Colon (tissue), 2 donors: ENCODE measurements around the gene ANLN.
"Not testable (repeated sequence)": the region's sequence is repeated elsewhere in the genome, so short reads cannot be mapped to it uniquely, and the experiment has no call there.

Experiments used
- FAIRE-seq: peaks from 2 replicates; lab custom pipeline; 2012; peaks lifted over from hg19 to GRCh38; lab: Jason Lieb, UNC
- donor health status: control.
- donor health status: control.

ANLN gene

DNA sequence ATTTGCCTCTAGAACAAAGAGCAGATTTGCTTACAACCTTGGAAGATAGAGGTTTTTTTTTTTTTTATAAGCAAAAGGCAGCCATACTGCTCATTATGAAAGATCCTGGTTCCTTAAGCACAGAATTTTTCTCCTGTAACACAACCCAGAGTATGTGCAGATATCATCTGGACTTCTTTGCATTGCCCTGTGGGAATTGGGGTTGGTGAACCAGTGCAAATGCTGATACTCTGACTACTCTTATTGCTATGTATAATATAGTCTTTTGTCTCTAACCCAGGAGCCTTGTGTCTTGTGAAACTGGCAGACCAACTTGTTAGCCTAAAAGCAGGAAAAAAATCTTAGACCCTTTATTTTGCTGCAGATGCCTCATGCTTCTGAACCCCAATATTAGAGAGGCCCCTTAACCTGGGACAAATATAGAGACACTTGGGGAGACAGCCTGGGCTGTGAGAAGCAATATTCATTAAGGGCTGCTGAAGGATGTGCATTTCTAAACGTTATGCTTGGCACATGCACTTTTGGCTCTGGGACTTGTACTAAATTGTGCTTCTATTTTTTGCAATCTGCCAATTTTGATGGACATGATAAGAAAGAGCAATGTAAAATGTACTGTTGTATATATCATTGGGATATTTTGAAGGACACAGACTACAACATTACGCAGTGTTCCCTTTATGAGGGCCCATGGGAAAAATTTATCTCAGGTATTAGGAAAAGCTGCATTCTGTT, 78.9 kb downstream of the ANLN start:
- FAIRE-seq, result no peak

DNA sequence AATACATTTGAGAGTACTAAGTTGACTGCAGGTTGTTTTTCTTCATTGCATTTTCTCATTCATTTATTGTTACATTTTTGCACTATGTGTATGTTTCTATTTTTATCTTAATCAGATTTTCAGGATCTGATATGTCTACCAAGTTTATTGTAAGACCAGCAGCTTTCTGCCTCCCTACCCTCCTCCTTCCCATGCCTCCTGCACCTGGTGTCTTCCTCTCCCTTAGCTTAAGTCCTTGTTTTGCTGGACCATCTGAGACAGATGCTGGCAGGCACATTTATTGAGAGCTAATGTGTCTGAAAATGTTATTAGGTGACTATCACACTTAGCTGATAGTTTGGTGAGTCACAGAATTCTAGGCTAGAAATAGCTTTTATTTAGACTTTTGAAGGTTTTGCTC, 79.6 kb downstream of the ANLN start:
- FAIRE-seq, result no peak

DNA sequence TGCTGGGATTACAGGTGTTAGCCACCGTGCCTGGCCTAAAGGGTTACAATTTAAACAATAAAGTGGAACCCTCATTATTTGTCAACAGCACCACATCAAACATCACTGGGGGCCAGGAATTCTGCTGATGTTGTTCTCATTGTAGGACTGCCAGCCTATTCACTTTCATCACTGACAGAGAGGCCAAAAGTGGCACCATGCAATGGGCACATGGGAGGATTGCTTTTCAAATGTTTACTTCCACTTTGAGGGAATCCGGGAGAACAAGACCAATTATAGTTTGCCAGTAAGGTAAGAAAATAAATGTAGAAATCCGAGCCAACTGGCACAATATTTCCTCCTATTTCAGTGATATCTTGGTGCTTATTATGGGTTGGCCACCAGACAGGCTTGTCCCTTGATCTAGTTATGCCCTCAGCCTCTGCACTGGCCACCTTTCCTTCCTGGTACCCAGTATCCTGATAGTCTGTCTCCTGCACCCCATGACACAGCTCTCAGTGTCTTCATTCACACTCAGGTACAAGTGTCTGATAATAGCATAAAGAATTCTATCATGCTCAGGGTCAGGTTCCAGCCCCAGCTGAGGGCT, 82.6 kb downstream of the ANLN start:
- no peak for FAIRE-seq

DNA sequence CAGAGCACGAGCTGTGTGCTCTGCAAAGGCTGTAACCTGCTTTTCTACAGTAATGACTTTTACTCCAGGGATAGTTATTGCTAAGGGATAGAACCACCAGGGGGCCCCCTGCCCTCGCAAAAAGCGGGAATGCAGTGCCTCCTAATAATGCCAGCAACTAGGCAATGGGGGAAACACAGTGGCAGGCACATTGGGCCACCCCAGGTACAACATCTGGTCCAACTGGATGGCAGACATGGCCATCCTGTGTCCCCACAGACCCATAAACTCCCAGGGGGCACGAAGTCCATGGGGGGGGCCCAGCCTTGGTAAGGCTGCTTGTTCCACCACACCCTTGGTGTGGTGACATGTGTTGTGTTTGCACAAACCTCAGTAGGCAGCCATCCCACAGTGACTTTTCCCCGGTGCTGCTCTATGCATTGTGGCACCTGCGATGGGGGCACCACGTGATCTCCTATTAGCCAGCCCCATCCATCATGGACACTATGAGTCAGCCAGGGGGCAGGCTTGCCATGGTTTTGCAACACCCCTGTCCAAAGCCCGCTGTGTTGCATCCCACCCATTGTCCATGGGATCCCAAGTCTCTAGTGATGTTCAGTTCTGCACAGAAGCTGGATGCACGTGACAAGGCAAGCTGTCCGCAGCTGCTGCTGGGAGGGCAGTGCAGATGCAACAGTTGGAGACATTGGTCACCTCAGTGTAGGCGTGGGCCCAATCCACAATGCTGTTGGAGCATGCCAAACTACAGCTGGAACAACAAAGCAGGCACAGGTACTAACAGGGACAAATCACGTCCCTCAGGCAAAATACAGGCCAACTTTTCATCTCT, 84.0 kb downstream of the ANLN start:
- FAIRE-seq, result no peak

DNA sequence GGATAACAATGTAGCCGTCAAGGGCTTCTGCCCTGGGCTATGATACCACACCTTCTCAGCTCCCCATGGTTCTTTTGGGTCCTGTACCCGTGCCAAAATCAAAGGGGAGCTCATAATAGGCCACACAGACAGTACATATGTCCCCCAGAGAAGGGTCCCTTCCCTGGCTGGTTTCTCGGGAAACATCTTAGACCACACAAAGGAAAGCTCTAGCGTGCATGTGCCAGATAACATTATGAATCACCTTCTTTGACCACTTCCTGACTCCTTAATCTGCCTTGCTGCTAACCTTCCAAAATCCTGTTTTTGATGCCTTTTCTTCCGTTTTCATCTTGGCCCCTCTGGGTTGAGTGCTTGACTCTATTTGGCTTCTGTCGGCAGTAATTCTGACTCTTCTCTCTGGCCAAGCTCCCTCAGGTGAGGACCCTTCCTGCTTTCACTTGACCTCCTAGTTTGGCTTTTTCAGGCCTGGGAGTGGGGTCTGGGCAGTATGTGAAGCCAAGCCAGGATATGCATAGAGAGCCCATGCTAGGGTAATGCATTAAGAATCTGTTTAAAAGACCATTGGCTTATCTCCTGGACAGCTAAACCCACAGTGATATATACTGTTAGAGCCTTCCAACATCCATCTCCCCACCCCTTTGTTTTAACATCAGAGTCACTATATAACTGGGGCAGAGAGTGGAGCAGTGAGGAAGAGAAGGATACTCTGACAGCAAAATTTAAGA, 84.8 kb downstream of the ANLN start:
- FAIRE-seq, result no peak

DNA sequence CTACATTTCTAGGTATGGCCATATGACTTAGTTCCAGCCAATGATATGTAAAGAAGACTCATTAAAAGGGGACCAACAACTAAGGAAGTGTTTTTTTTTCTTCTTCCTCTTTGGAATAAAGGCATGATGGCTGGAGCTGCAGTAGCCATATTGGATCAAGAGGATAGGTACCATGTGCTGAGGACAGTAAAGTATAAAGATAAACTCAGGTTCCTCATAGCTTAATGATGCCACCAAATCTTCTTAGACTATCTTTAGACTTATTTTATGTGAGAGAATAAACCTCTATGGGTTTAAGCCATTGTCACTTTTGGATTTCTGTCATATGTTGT, 85.3 kb downstream of the ANLN start:
- no peak for FAIRE-seq

DNA sequence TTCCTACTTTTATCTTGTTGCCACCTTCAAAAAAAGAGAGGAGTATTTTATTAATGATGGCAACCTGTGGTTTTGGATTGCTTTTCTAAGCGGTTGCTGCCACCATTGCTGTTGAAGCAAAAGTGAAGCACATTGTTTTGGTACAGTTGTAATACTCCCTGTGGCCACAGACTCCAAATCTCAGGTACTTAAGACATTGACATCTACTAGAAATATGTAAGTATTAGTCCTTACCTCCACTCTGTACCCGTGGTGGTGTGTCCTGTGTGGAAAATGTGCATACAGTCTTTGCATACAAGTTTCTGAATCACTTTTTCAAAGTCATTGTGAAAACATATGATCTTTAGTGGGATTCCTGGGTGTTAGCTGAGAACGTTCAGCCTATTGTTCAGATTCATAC, 85.7 kb downstream of the ANLN start:
- FAIRE-seq, result no peak

DNA sequence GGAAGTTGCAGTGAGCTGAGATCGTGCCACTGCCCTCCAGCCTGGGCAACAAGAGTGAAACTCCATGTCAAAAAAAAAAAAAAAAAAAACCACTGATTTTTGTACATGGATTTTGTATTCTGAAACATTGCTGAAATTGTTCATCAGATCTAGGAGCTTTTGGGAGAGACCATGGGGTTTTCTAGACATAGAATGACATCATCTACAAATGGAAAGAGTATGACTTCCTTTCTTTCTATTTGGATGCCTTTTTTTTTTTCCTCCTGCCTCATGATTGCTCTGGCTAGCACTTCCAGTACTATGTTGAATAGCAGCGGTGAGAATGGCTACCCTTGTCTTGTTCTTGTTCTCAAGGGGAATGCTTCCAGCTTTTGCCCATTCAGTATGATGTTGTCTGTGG, 89.1 kb downstream of the ANLN start:
- no peak for FAIRE-seq

DNA sequence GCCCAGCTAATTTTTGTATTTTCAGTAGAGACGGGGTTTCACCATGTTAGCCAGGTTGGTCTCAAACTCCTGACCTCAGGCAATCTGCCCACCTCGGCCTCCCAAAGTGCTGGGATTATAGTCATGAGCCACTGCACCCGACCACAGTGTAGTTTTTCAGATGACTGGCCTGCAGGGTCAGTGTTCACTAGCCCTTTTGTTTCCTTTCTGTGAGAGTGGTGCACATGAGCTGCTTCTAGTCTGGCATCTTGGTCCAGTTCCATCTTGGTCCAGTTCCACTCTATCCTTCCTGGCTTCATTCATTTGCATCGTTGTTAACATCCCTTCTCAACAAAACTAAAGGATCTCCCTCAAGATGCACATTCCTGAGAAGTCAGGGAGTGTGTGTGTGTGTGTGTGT, 94.2 kb downstream of the ANLN start:
- FAIRE-seq, result not testable (repeated sequence)

DNA sequence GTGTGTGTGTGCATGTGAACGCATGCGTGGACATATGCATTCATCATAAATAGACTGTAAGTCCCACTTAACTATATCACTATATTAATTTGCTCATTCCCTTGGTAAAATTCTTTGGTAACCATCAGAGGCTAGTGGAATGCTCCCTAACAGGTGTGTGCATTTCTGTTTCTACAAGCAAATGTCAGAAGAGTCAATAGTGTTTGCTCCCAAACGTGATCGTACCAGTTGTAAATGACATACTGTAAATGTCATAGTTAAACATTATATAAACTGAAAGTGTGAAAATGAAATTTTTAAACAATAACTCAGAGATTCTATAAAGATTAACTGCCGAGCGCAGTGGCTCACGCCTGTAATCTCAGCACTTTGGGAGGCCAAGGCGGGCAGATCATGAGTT, 94.6 kb downstream of the ANLN start:
- FAIRE-seq, result no peak

DNA sequence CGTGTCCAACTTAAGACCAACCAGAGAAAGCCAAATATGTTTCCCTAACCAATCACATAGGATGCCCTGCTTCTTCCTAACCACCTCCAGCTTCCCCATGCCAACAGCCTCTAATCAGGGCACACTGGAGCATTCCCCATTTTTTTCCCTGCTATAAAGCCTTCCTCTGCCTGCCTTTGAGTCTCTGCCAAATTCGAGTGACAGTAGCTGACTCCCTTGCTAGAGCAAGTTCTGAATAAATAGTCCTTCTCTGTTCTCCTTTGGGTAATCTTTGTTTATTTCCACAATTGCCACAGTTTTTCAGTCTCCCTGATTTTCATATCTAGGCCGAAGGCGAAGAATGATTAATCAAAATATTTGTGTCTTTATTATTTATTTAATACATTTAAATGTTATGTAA, 96.7 kb downstream of the ANLN start:
- no peak for FAIRE-seq

DNA sequence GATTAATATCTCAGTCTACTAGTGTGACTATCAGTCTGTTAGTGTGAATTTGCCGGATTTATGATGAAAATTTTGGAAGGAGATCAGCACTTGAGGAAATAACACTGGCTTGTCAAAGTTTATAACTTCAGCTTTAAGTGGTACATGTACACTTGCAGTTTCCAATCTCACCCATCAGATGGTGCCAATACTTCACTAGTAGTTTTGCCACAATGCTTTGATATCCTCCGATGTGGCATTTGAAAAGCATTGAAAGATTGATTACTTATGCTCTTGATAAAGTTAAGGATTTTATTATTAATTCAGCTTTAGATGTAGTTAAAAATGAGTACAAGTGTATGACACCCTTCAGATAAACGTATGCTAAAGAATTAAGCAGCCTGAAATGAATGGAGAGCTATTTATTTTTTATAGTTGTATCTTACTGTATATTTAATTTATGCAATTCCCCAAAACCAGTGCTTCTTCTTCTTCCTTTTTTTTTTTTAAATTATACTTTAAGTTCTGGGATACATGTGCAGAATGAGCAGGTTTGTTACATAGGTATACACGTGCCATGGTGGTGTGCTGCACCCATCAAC, 98.2 kb downstream of the ANLN start:
- FAIRE-seq, result peak; percentile 76

DNA sequence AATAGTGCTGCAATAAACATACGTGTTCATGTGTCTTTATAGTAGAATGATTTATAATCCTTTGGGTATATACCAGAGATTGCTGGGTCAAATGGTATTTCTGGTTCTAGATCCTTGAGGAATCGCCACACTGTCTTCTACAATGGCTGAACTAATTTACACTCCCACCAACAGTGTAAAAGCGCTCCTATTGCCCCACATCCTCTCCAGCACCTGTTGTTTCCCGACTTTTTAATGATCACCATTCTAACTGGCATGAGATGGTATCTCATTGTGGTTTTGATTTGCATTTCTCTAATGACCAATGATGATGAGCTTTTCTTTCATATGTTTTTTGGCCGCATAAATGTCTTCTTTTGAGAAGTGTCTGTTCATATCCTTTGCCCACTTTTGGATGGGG, 99.0 kb downstream of the ANLN start:
- not testable (repeated sequence) for FAIRE-seq

DNA sequence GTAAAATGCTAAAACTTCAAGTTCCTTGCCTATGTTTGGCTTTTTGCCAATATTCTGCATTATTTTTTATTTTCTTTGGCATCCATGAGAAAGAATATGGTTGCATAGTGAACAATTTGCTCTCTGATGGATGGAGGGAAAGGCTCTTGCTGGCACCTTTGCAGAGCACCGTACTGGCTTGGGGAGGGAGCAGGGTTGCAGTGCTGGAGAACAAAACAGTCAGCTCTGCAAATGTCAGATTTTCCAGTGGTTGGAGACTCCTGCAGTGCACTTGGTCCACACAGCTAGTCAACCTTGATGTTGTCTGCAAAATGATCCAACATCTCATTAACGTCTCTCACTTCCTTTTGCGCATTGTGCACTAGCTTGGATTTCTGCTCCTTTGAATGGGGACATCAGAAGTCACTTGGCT, 100.8 kb downstream of the ANLN start:
- FAIRE-seq, result no peak

DNA sequence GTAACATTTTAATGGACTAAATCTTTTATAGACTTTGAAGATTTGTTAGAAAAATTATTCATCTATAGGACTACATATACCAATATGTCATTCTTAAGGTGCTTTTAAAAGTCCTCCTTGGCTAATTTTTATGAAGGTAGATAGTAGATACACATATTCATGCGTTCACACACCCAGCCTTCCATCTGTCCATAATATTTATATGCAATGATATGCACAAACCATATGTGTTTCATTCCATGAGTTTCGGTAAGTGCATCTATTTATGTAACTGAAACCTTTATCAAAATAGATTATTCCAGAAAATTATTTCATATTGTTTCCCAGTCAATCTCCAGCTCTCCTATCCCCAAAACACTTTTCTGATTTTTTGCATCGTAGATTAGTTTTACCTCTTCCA, 101.7 kb downstream of the ANLN start:
- no peak for FAIRE-seq

DNA sequence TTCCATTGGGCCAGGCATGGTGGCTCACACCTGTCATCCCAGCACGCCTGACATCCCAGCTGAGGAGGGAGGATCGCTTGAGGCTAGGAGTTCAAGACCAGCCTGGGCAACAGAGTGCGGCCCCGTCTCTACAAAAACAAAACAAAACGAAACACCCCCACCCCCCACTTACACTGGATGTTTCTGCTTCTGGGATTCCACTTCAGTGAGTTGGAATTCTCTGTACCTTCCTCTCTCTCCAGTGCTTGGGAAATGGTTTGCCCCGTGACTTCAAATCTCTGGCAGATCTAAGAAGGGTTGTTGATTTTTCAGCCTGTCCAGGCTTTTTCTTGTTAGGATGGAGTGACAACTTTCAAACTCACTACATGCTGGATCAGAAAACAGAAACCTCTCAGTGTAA, 106.9 kb downstream of the ANLN start:
- no peak for FAIRE-seq

DNA sequence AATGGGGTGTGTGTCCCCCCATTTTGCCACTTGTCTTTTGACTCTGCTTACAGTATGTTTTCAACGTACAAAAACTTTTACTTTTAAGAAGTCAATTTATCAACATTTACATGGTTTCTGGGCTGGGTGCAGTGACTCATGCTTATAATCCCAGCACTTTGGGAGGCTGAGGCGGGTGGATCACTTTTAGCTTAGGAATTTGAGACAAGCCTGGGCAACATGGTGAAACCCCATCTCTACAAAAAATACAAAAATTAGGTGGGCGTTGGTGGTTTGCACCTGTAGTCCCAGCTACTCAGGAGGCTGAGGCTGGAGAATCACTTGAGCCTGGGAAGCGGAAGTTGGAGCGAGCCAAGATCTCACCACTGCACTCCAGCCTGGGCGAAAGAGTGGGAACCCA, 107.5 kb downstream of the ANLN start:
- FAIRE-seq, result not testable (repeated sequence)

DNA sequence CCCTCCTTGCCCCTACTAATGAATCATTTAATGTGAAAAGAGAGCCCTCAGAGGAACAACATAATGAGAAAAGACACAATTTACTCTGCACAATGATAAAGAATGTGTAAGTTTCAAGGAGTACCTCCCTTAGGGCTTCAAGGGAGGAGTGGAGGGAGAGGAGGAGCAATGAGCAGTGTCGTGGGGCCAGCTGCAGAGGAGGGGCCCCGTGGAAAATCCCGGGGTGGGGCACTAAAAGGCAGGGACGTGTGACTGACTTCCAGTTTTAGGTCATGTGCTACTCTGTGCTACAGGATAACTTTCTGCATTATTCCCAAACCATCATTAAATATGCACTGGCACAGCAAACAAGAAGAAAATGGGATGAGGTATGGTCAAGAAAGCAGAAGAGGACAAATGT, 108.1 kb downstream of the ANLN start:
- FAIRE-seq, result no peak
